Activated naive CD4-positive, alpha-beta T cell treated with anti-CD3 and anti-CD28 coated beads for 36 hours (primary cell): ENCODE data around the gene CHST2. TPM values are rescaled to one million over a fixed set of nuclear protein-coding genes. Genes with fewer than 3 reads are reported as not detected.

ENCODE experiments used
- total RNA-seq, 2 experiments: library from RNA; stranded (reverse); gene quantifications; one replicate each; pipeline ENCODE4 v1.2.3, GENCODE V29; 2021

Gene CHST2
- total RNA-seq, 2 experiments from 2014 or later = 4.2 to 4.4 TPM

Other genes with a start within 250 kb of the CHST2 start
- gene PCOLCE2, start 230.7 kb upstream of the CHST2 start, total RNA-seq = under 1 TPM; 0.38 to 0.64 TPM
- gene PAQR9, start 156.1 kb upstream of the CHST2 start, total RNA-seq = not detected
- 100 to 1,000 TPM; 173 to 180 TPM for gene U2SURP, start 118.2 kb upstream of the CHST2 start, total RNA-seq